NCI-H748 treated with DMSO at 0.1 percent for 48 hours (cell line): ENCODE results near the gene ARRDC4.

Experiments
- DNase-seq: peaks from one replicate; lab custom pipeline; 2025; lab: John Stamatoyannopoulos, UW

ARRDC4 gene, protein sequence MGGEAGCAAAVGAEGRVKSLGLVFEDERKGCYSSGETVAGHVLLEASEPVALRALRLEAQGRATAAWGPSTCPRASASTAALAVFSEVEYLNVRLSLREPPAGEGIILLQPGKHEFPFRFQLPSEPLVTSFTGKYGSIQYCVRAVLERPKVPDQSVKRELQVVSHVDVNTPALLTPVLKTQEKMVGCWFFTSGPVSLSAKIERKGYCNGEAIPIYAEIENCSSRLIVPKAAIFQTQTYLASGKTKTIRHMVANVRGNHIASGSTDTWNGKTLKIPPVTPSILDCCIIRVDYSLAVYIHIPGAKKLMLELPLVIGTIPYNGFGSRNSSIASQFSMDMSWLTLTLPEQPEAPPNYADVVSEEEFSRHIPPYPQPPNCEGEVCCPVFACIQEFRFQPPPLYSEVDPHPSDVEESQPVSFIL

GRCh38 chr15:97960364-97961066 lies at the start of gene ARRDC4:
TSS of gene ARRDC4 (plus strand) at chr15:97960703. CDS start at chr15:97960862, 159 bp downstream.
- DNase-seq, result peak; percentile 92

DNA sequence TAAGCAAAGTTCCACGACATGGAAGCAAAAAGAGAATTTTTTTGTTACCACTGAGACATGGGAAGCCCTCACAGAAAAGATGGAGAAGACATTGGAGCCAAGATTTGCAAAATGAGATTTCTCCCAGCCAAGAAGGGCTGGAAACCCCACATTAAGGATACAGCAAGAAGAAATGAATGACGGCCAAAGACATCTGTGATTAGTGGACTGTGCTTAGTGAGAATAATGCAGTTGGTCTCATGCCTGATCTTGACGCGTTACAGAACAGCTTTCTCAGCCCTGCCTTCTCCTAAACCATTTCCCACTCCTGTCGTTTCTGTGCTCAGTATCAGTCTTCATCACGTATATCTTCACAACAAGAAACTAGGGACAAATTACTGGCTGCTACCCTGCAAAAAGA lies 45.8 kb upstream of the ARRDC4 start:
- no peak for DNase-seq

- no peak for DNase-seq
These were observed 45.2 kb upstream of the ARRDC4 start for GRCh38 chr15:97915261-97915660.

- no peak for DNase-seq
These were observed 39.1 kb upstream of the ARRDC4 start for GRCh38 chr15:97921296-97921865.

GRCh38 chr15:97929456-97930229 lies 30.9 kb upstream of the ARRDC4 start:
- no peak for DNase-seq

- no peak for DNase-seq
These were observed 30.3 kb upstream of the ARRDC4 start for GRCh38 chr15:97930230-97930629.

DNA sequence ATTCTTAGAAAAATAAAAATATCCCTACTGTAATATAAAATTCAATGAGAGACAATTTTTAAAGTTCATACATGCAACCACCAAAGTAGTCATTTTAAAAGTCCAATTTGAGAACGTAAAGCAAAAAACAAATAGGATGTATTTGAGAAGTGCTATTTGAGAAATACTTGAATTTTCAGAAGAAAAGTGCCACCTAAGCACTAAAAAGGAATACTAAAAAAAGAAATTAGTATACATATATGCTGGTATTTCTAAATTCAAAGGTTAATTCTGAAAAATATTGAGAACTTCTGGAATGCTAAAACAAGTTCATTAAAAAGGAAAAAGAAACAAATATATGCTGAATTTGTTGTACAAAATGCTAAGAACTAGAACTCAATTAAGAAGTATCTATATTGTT lies 29.2 kb upstream of the ARRDC4 start:
- no peak for DNase-seq

DNA sequence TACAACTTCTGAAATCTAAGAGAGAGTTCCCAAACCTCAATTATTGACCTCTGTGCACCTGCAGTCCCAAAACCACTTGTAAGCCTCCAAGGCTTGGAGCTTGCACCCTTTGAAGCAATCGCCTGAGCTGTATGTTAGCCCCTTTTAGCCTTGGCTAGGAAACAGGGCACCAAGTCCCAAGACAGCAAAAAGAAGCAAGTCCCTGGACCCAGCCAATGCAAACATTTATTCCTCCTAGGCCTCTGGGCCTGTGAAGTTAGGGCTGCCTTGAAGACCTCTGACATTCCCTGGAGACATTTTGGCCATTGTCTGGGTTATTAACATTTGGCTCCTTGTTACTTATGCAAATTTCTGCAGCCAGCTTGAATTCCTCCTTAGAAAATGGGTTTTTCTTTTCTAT lies 26.9 kb upstream of the ARRDC4 start:
- DNase-seq, result no peak

DNA sequence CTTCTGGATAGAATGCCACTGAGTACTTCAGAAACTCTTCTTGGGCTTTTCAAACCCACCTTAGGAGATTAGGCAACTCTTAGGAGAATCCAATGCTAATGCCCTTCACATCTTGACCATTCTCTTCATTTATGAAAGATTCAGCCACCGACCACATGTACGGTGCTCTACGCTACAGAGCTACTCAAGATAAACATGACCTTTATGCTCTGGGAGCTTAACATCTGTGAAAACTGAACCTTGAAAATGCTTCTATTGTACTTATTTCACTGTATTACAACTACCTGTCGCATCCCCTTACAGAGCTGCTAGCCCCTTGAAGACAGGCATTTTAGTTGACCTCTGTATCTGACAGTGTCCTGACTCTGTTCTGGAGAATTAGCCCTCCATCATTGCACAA lies 19.5 kb upstream of the ARRDC4 start:
- no peak for DNase-seq

DNA sequence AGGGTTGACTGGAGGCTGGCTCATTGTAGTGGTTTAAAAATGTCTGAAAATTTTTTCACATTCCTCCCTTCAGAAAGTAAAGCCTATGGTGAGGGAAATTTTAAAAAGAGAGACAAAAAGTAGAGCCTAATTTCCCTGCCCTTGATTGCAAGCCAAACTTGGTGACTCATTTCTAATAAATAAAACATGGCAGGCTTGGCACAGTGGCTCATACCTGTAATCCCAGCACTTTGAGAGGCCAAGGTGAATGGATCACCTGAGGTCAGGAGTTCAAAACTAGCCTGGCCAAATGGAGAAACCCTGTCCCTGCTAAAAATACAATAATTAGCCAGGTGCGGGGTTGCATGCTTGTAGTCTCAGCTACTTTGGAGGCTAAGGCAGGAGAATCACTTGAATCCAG lies 18.9 kb upstream of the ARRDC4 start:
- DNase-seq, result no peak

- no peak for DNase-seq
These were observed 15.8 kb upstream of the ARRDC4 start for GRCh38 chr15:97944724-97945123.

DNA sequence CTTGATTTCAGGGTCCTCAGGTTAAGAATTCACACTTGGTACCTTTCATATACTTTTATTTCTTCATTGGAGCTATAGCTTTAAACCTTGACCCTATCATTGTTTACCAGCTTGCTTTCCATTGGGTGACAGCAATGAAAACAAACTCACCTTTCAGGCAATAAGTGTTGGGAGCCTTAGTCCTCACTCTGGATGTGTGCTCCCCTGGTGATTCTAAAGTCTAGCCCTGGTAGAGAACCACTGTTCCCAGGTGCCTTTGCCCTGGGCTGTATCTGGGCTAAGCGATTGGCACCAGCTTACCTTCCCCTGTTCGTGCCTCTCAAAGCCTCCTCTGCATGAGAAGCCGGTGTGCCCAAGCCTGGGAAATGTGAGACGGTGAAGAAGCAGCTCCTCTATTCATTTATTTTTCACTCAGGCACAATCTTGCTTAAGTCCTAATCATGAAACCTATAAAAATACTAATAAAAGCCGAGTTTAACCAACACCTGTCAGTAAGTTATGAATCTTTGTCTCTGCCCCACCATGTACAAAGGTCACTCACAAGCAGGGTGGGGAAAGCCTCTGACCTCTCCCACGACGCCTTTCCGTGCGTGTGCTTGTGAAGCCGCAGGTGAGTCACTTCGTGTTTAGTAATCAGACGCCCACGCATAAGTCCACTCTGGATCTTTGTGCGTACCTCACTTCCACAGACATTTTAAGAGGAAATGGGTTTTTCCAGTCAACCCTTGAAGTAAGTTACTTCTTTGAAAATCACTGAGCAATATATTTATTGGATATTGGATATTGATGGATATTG lies 12.8 kb upstream of the ARRDC4 start:
- no peak for DNase-seq

GRCh38 chr15:97953254-97953653 lies 7.2 kb upstream of the ARRDC4 start:
- DNase-seq, result no peak

DNA sequence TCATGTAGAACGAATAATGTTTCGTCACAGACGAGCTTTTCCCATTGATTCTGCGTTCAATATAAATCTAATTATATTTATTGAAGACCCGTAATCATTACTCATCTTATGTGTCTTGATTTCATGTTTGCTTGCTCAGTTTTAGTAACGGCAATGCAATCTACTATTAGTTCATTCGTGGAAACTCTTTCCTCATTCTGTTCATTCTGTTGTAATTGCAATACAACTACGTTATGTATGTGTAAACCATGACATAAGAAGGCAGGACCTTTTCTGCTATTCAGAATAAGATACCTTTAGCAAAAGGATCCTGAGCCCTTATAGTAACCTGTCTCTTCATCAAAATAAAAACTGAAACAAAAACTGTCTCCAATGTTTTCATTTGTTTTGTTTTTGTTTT lies 6.8 kb upstream of the ARRDC4 start:
- no peak for DNase-seq

DNA sequence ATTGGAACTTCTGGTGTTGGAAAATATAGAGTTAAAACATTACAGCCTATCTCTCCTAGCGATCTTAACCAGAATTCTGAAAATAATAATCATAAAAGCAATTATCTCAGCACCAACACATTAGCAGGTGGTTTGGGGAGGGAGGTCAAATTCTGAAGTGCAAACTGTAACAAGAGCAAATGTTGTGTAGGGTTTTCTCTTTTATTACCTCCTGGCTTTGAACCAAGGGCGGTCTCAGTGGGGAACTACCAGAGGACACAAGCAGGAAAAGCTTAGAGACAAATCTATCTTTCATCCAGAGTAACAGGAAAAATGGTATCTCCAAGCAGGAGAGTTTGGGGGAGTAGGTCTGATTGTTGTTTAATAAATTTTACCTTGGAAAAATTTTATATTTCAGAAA lies 5.5 kb upstream of the ARRDC4 start:
- DNase-seq, result no peak

DNA sequence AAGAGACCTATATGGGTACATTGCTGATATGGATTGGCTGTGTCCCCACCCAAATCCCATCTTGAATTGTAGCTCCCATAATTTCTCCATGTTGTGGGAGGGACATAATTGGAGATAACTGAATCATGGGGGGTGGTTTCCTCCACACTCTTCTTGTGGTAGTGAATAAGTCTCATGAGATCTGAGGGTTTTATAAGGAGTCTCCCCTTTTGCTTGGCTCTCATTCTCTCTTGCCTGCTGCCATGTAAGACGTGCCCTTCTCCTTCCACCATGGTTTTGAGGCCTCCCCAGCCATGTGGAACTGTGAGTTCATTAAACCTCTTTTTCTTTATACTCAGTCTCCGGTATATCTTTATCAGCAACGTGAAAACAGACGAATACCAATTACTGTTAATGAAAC lies 5.0 kb upstream of the ARRDC4 start:
- DNase-seq, result no peak

- DNase-seq, result no peak
These were observed 659 bp upstream of the ARRDC4 start for GRCh38 chr15:97959724-97960363.

DNA sequence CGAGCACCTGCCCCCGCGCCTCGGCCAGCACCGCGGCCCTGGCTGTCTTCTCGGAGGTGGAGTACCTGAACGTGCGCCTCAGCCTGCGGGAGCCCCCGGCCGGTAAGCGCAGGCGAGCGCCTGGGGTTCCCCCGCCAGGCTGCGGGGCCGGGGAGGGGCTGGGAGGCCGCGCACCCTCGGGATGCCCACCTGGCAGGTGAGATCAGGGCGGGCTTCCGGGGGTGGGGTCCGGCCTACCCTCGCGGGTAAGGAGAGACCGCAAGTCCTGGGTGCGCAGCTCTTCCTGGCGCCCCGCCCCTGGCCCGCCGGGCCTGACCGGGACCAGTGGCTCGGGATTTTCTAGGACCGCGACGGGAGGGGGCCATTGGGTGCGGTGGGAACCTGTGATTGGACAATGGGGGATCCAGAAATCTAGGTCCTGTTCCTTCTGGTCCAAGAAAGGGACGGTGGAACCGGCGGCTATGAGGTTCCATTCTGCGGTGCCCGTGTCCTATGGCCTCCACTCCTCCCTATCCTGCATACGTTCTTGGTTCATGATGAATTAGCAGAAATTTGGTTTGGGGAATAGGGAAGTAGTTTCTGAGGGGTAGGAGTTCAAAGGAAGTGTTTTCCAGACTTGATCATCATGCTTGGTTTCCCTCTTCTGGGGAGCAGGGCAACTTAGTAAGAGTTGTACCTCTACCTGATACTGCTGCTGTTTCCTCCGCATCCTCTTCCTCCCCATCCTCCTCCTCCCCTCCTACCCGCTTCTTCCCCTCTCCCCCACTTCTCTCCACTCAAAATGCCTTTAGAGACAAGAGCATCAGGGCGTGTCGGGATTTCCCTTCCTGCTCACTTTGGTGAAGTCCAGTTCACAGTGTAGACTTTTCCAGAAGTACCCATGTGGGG lies 808 bp downstream of the ARRDC4 start:
- peak; percentile 6 for DNase-seq

GRCh38 chr15:97962263-97962662 lies 1.8 kb downstream of the ARRDC4 start:
- DNase-seq, result no peak

- no peak for DNase-seq
These were observed 3.3 kb downstream of the ARRDC4 start for GRCh38 chr15:97963779-97964178.
